ENCODE measurements around the gene MLXIPL. TPM values are rescaled to one million over a fixed set of nuclear protein-coding genes. Genes with fewer than 3 reads are reported as not detected.
A peak's percentile ranks its signal among the peaks of the same experiment; 100 is the strongest.

The MLXIPL gene
- total RNA-seq, 1 donor from 2014 or later = 0.86 TPM

DNA sequence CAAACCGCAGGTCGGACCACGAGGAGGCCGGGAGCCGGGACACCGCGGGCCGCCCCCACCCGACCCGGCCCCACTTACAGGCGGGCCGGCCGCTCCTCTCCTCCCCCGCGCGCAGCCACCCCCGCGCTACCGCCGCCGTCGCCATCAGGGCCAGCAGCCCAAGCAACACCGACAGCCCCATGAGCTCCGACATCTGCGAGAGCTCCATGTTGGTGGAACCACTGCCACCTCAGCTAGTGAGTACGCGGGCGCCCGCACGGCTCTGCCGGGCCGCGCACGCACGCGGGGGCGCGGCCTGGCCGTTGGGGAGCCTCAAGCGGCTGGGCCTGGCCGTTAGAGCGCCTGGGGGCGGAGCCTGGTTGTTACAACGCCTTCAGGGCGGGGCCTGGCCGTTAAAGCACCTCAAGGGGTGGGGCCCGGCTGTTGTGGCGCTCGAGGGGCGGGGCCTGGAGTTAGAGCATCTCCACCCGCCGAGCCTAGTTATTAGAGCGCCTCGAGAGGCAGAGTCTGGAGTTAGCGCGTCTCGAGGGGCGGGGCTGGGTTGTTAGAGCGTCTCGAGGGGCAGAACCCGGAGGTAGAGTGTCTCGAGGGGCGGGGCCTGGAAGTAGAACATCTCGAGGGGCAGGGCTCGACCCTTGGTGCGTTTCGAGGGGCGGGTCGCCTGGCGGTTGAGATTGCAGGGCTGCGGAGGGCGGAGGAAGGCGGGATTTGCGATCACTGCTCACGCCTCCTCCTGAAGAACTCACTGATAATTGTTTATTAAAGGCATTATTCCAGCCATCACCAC, 45.8 kb downstream of the MLXIPL start, which contains the start of gene TBL2:
TSS of gene TBL2 (minus strand) at position 238 of the 787 bp plus-strand sequence. CDS start at position 208, 30 bp downstream.
- Mint-ChIP-seq H3K27me3 (ENCODE audit: unreplicated experiment) (peaks cover 8% of the 10 kb centered on the region), H3K27ac (ENCODE audit: unreplicated experiment) (peak within 1 kb of the TSS; percentile 78), H3K4me1 (ENCODE audit: low read depth, unreplicated experiment) (peaks cover 7% of the 10 kb centered on the region), H3K9me3 (ENCODE audit: unreplicated experiment) (peaks cover 7% of the 10 kb centered on the region), H3K4me3 (ENCODE audit: unreplicated experiment) (peak within 1 kb of the TSS; percentile 90), H3K36me3 (ENCODE audit: unreplicated experiment) (no peaks in the 10 kb centered on the region)
- DNase-seq = peak; percentile 99
- TF ChIP-seq, protein P1, sequence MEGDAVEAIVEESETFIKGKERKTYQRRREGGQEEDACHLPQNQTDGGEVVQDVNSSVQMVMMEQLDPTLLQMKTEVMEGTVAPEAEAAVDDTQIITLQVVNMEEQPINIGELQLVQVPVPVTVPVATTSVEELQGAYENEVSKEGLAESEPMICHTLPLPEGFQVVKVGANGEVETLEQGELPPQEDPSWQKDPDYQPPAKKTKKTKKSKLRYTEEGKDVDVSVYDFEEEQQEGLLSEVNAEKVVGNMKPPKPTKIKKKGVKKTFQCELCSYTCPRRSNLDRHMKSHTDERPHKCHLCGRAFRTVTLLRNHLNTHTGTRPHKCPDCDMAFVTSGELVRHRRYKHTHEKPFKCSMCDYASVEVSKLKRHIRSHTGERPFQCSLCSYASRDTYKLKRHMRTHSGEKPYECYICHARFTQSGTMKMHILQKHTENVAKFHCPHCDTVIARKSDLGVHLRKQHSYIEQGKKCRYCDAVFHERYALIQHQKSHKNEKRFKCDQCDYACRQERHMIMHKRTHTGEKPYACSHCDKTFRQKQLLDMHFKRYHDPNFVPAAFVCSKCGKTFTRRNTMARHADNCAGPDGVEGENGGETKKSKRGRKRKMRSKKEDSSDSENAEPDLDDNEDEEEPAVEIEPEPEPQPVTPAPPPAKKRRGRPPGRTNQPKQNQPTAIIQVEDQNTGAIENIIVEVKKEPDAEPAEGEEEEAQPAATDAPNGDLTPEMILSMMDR (IDR thresholded peaks at IDR 0.05; ENCODE audit: partially characterized antibody, unreplicated experiment) = no peak

DNA sequence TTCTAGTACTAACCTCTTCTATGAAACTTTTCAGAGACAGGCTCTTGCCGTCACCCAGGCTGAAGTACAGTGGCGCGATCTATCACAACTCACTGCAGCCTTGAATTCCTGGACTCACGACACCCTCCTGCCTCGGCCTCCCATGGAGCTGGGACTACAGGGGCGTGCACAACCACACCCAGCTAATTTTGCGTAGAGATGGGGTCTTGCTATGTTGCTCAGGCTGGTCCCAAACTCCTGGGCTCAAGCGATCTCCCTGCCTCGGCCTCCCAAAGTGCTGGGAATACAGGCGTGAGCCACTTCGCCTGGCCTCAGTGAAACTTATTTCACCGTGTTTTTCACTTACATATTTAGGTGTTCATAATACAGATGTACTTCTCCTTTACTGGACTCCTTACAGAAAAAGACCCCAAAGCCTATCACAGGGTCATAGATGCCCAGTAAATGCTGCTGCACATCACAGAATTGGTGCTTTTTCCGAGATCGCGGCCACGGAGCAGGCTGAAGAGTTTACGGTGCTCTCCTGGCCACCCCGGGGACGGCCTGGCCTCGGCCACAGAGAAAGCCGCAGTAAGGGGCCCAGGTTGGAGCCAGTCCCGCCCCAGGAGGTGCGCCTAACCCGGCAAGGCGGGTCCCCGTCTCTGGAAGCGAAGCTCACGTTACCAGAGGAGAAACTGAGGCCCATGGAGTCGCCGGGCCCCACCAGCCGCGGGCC, 46.5 kb downstream of the MLXIPL start:
- no peak for DNase-seq
- TF ChIP-seq, protein P1 (IDR thresholded peaks at IDR 0.05; ENCODE audit: partially characterized antibody, unreplicated experiment) = no peak
- Mint-ChIP-seq H3K9me3 (ENCODE audit: unreplicated experiment) (peaks cover 7% of the 10 kb centered on the region), H3K27me3 (ENCODE audit: unreplicated experiment) (peaks cover 8% of the 10 kb centered on the region), H3K4me3 (ENCODE audit: unreplicated experiment) (peak overlapping the region; percentile 90), H3K4me1 (ENCODE audit: low read depth, unreplicated experiment) (peaks cover 7% of the 10 kb centered on the region), H3K36me3 (ENCODE audit: unreplicated experiment) (no peaks in the 10 kb centered on the region), H3K27ac (ENCODE audit: unreplicated experiment) (no peak overlapping the region)

- H3K27ac Mint-ChIP-seq (ENCODE audit: unreplicated experiment) = no peak overlapping the region
- no peaks in the 10 kb centered on the region for H3K36me3 Mint-ChIP-seq (ENCODE audit: unreplicated experiment)
- H3K27me3 Mint-ChIP-seq (ENCODE audit: unreplicated experiment) = peaks cover 4% of the 10 kb centered on the region
- no peak overlapping the region for H3K4me3 Mint-ChIP-seq (ENCODE audit: unreplicated experiment)
- no peak for DNase-seq
- peaks cover 4% of the 10 kb centered on the region for H3K4me1 Mint-ChIP-seq (ENCODE audit: low read depth, unreplicated experiment)
- peaks cover 2% of the 10 kb centered on the region for H3K9me3 Mint-ChIP-seq (ENCODE audit: unreplicated experiment)
- TF ChIP-seq, protein P1 (IDR thresholded peaks at IDR 0.05; ENCODE audit: partially characterized antibody, unreplicated experiment) = no peak
These were observed 50.5 kb downstream of the MLXIPL start for GRCh38 chr7:73573791-73574190.

GRCh38 chr7:73573276-73573675, 51.0 kb downstream of the MLXIPL start:
- no peak overlapping the region for H3K27ac Mint-ChIP-seq (ENCODE audit: unreplicated experiment)

More at GRCh38 chr7:73573276-73573675, 51.0 kb downstream of the MLXIPL start:
- Mint-ChIP-seq H3K9me3 (ENCODE audit: unreplicated experiment) (no peaks in the 10 kb centered on the region), H3K4me1 (ENCODE audit: low read depth, unreplicated experiment) (peaks cover 3% of the 10 kb centered on the region), H3K36me3 (ENCODE audit: unreplicated experiment) (no peaks in the 10 kb centered on the region), H3K27me3 (ENCODE audit: unreplicated experiment) (peaks cover 4% of the 10 kb centered on the region), H3K4me3 (ENCODE audit: unreplicated experiment) (no peak overlapping the region)
- no peak for DNase-seq
- TF ChIP-seq, protein P1 (IDR thresholded peaks at IDR 0.05; ENCODE audit: partially characterized antibody, unreplicated experiment) = no peak
